H1 (cell line): Measurements from ENCODE around the gene DCAF8. TPM values are rescaled to one million over a fixed set of nuclear protein-coding genes. Genes with fewer than 3 reads are reported as not detected.

Source experiments
- CBX8 ChIP-seq: fragments of 300-800, 300-1000 bp; sonication (generic); IDR thresholded peaks from 2 replicates; pipeline ENCODE4 v1.7.1; 2016; ENCODE audit warnings: low read depth, low read length, borderline replicate concordance
- NRF1 ChIP-seq: IDR thresholded peaks from 2 replicates; pipeline ENCODE4 v1.6.1; 2011; ENCODE audit warnings: mild to moderate bottlenecking, low read depth, low read length, improper control_type of control experiment
- PHF8 ChIP-seq: fragments of 200-600 bp; sonication (generic); conservative IDR thresholded peaks from 2 replicates; pipeline ENCODE4 v1.7.1; 2012; ENCODE audit warnings: low read depth, mild to moderate bottlenecking, inconsistent platforms, low read length, moderate library complexity
- SAP30 ChIP-seq: fragments of 300-600 bp; sonication (generic); IDR thresholded peaks from 2 replicates; pipeline ENCODE4 v1.7.1; 2012; ENCODE audit warnings: low read length, moderate library complexity, mild to moderate bottlenecking, inconsistent platforms; ENCODE audit not compliant: insufficient read depth, insufficient replicate concordance
- SIRT6 ChIP-seq: IDR thresholded peaks from one replicate; pipeline ENCODE4 v1.7.1; 2012; ENCODE audit warnings: low read length, inconsistent platforms
- TAF1 ChIP-seq: IDR thresholded peaks from 2 replicates; pipeline ENCODE4 v1.6.1; 2011; ENCODE audit warnings: mild to moderate bottlenecking, low read depth, low read length
- TEAD4 ChIP-seq: IDR thresholded peaks from 2 replicates; pipeline ENCODE4 v1.6.1; 2012; ENCODE audit warnings: low read depth, low read length, inconsistent platforms, mixed read lengths
- polyA plus RNA-seq, 7 experiments: library from polyadenylated mRNA; depleted of rRNA in 3 of 7; stranded (reverse) in 5 of 7; unstranded in 2 of 7; fragments of >200 nt in 5 of 7; fragments of 200-250 nt in 2 of 7; gene quantifications; 1 replicate in 5 of 7; 2 replicates in 1 of 7; 4 replicates in 1 of 7; pipeline versions ENCODE4 v1.2.1 to v1.2.3, GENCODE V29; 2011 to 2013; ENCODE audit warnings: missing spikeins in 2 of 7, mixed read lengths in 2 of 7
- total RNA-seq: library from RNA; stranded (reverse); fragmentation: NEBNext Ultra II Directional; extraction: Animal tissue kit (Norgen Biotek cat#: 25700); gene quantifications from 2 replicates; pipeline ENCODE4 v1.2.1, GENCODE V29; 2021
- TF ChIP-seq, protein P1 (sequence below): fragments of 300-600 bp; sonication (generic); IDR thresholded peaks from 2 replicates; pipeline ENCODE4 v1.7.1; 2012; ENCODE audit warnings: low read length, moderate library complexity, mild to moderate bottlenecking, inconsistent platforms; ENCODE audit not compliant: insufficient replicate concordance
- TF ChIP-seq, protein P2 (sequence below), 3 experiments: IDR thresholded peaks; 1 replicate in 2 of 3; 2 replicates in 1 of 3; pipeline versions ENCODE4 v1.5.1 to v1.6.1; 2011; ENCODE audit warnings: low read length in 3 of 3, mild to moderate bottlenecking in 3 of 3, inconsistent platforms in 2 of 3, low read depth in 1 of 3, moderate library complexity in 1 of 3; ENCODE audit not compliant: insufficient read depth in 1 of 3; ENCODE audit errors: control extremely low read depth in 1 of 3

The DCAF8 gene
- total and polyA plus RNA-seq, 2 of the 8 experiments (the other 6 are each of a cell fraction or from before 2014, with no cell fraction given) = 68.2 to 110 TPM

GRCh38 chr1:160300173-160300572, 37.8 kb upstream of the DCAF8 start (continued):
- TF ChIP-seq, protein P1, sequence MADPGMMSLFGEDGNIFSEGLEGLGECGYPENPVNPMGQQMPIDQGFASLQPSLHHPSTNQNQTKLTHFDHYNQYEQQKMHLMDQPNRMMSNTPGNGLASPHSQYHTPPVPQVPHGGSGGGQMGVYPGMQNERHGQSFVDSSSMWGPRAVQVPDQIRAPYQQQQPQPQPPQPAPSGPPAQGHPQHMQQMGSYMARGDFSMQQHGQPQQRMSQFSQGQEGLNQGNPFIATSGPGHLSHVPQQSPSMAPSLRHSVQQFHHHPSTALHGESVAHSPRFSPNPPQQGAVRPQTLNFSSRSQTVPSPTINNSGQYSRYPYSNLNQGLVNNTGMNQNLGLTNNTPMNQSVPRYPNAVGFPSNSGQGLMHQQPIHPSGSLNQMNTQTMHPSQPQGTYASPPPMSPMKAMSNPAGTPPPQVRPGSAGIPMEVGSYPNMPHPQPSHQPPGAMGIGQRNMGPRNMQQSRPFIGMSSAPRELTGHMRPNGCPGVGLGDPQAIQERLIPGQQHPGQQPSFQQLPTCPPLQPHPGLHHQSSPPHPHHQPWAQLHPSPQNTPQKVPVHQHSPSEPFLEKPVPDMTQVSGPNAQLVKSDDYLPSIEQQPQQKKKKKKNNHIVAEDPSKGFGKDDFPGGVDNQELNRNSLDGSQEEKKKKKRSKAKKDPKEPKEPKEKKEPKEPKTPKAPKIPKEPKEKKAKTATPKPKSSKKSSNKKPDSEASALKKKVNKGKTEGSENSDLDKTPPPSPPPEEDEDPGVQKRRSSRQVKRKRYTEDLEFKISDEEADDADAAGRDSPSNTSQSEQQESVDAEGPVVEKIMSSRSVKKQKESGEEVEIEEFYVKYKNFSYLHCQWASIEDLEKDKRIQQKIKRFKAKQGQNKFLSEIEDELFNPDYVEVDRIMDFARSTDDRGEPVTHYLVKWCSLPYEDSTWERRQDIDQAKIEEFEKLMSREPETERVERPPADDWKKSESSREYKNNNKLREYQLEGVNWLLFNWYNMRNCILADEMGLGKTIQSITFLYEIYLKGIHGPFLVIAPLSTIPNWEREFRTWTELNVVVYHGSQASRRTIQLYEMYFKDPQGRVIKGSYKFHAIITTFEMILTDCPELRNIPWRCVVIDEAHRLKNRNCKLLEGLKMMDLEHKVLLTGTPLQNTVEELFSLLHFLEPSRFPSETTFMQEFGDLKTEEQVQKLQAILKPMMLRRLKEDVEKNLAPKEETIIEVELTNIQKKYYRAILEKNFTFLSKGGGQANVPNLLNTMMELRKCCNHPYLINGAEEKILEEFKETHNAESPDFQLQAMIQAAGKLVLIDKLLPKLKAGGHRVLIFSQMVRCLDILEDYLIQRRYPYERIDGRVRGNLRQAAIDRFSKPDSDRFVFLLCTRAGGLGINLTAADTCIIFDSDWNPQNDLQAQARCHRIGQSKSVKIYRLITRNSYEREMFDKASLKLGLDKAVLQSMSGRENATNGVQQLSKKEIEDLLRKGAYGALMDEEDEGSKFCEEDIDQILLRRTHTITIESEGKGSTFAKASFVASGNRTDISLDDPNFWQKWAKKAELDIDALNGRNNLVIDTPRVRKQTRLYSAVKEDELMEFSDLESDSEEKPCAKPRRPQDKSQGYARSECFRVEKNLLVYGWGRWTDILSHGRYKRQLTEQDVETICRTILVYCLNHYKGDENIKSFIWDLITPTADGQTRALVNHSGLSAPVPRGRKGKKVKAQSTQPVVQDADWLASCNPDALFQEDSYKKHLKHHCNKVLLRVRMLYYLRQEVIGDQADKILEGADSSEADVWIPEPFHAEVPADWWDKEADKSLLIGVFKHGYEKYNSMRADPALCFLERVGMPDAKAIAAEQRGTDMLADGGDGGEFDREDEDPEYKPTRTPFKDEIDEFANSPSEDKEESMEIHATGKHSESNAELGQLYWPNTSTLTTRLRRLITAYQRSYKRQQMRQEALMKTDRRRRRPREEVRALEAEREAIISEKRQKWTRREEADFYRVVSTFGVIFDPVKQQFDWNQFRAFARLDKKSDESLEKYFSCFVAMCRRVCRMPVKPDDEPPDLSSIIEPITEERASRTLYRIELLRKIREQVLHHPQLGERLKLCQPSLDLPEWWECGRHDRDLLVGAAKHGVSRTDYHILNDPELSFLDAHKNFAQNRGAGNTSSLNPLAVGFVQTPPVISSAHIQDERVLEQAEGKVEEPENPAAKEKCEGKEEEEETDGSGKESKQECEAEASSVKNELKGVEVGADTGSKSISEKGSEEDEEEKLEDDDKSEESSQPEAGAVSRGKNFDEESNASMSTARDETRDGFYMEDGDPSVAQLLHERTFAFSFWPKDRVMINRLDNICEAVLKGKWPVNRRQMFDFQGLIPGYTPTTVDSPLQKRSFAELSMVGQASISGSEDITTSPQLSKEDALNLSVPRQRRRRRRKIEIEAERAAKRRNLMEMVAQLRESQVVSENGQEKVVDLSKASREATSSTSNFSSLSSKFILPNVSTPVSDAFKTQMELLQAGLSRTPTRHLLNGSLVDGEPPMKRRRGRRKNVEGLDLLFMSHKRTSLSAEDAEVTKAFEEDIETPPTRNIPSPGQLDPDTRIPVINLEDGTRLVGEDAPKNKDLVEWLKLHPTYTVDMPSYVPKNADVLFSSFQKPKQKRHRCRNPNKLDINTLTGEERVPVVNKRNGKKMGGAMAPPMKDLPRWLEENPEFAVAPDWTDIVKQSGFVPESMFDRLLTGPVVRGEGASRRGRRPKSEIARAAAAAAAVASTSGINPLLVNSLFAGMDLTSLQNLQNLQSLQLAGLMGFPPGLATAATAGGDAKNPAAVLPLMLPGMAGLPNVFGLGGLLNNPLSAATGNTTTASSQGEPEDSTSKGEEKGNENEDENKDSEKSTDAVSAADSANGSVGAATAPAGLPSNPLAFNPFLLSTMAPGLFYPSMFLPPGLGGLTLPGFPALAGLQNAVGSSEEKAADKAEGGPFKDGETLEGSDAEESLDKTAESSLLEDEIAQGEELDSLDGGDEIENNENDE = no peak
- TF ChIP-seq NRF1 = no peak
- TF ChIP-seq TAF1 = no peak
- no peak for TF ChIP-seq SAP30
- TF ChIP-seq, protein P2, sequence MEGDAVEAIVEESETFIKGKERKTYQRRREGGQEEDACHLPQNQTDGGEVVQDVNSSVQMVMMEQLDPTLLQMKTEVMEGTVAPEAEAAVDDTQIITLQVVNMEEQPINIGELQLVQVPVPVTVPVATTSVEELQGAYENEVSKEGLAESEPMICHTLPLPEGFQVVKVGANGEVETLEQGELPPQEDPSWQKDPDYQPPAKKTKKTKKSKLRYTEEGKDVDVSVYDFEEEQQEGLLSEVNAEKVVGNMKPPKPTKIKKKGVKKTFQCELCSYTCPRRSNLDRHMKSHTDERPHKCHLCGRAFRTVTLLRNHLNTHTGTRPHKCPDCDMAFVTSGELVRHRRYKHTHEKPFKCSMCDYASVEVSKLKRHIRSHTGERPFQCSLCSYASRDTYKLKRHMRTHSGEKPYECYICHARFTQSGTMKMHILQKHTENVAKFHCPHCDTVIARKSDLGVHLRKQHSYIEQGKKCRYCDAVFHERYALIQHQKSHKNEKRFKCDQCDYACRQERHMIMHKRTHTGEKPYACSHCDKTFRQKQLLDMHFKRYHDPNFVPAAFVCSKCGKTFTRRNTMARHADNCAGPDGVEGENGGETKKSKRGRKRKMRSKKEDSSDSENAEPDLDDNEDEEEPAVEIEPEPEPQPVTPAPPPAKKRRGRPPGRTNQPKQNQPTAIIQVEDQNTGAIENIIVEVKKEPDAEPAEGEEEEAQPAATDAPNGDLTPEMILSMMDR (IDR thresholded peaks at IDR 0.05; ENCODE audit: control extremely low read depth in 1 of 3, insufficient read depth in 1 of 3, low read depth in 1 of 3, low read length in 3 of 3) = no peak
- TF ChIP-seq TEAD4 = no peak
- TF ChIP-seq CBX8 = no peak
- no peak for TF ChIP-seq SIRT6
- no peak for TF ChIP-seq PHF8
